Endodermal cell (in vitro differentiated cells): ENCODE results near the gene SHOC2. TPM values are rescaled to one million over a fixed set of nuclear protein-coding genes. Genes with fewer than 3 reads are reported as not detected.

Experiments used
- DNase-seq: peaks from one replicate; pipeline ENCODE4 v3.0.0-alpha.2; 2017
- H3K27ac ChIP-seq: 2 replicates; pipeline ENCODE4 v1.5.1; 2013; ENCODE audit warnings: mild to moderate bottlenecking, low read depth, low read length, moderate library complexity
- H3K27me3 ChIP-seq: 2 replicates; pipeline ENCODE4 v1.6.1; 2013; ENCODE audit warnings: mild to moderate bottlenecking, low read length, moderate library complexity; ENCODE audit not compliant: insufficient read depth, control insufficient read depth, poor library complexity, severe bottlenecking
- H3K36me3 ChIP-seq: 2 replicates; pipeline ENCODE4 v1.7.0; 2013; ENCODE audit warnings: mild to moderate bottlenecking, low read length, moderate library complexity; ENCODE audit not compliant: control insufficient read depth, insufficient read depth
- H3K4me1 ChIP-seq: one replicate; pipeline ENCODE4 v1.7.0; 2013; ENCODE audit warnings: low read length; ENCODE audit not compliant: control insufficient read depth, insufficient read depth
- H3K4me3 ChIP-seq: 2 replicates; pipeline ENCODE4 v1.5.1; 2013; ENCODE audit warnings: mild to moderate bottlenecking, low read length, moderate library complexity
- H3K9ac ChIP-seq: 2 replicates; pipeline ENCODE4 v1.6.1; 2013; ENCODE audit warnings: mild to moderate bottlenecking, low read length, moderate library complexity; ENCODE audit not compliant: poor library complexity, severe bottlenecking; ENCODE audit errors: extremely low read depth
- H3K9me3 ChIP-seq: 2 replicates; pipeline ENCODE4 v1.6.1; 2013; ENCODE audit warnings: mild to moderate bottlenecking, low read length, moderate library complexity; ENCODE audit not compliant: control insufficient read depth
- H3K27ac Mint-ChIP-seq: 2 replicates; pipeline ENCODE4 v1.8.0; 2020; ENCODE audit warnings: mixed read lengths
- H3K27me3 Mint-ChIP-seq: 2 replicates; pipeline ENCODE4 v1.8.0; 2021; ENCODE audit warnings: mild to moderate bottlenecking, mixed read lengths; ENCODE audit not compliant: insufficient read depth
- H3K36me3 Mint-ChIP-seq: 2 replicates; pipeline ENCODE4 v1.8.0; 2020; ENCODE audit warnings: low read depth, mixed read lengths
- H3K4me1 Mint-ChIP-seq: 2 replicates; pipeline ENCODE4 v1.8.0; 2020; ENCODE audit warnings: mixed read lengths
- H3K4me3 Mint-ChIP-seq: 2 replicates; pipeline ENCODE4 v1.8.0; 2020; ENCODE audit warnings: mild to moderate bottlenecking, moderate library complexity, mixed read lengths
- H3K9me3 Mint-ChIP-seq: 2 replicates; pipeline ENCODE4 v1.8.0; 2020; ENCODE audit warnings: mild to moderate bottlenecking, mixed read lengths
- CTCF ChIP-seq: fragments of 200-600 bp; sonication (generic); conservative IDR thresholded peaks from 2 replicates; pipeline ENCODE4 v1.5.0; 2021; ENCODE audit warnings: antibody characterized with exemption, mild to moderate bottlenecking
- WGBS, 2 experiments: methylation state at CpG; one replicate each; pipeline versions ENCODE4 v1.1.5 to v1.1.7; 2013; ENCODE audit warnings: missing lambda C conversion rate in 2 of 2, mixed read lengths in 1 of 2; ENCODE audit not compliant: insufficient coverage in 1 of 2, insufficient read length in 1 of 2; 5-methylcytosine and 5-hydroxymethylcytosine counted together
- microRNA-seq: library from miRNA; unstranded; fragments of <30 nt; microRNA quantifications from one replicate; pipeline ENCODE4 v1.2.0, GENCODE V29; 2020; ENCODE audit warnings: borderline microRNAs expressed
- total RNA-seq, 2 donors: library from RNA; stranded (reverse); fragmentation: NEBNext Ultra II Directional in 1 of 2; extraction: Animal tissue kit (Norgen Biotek cat#: 25700) in 1 of 2; gene quantifications; 2 replicates in 1 of 2; 3 replicates in 1 of 2; pipeline ENCODE4 v1.2.1, GENCODE V29; 2021

Gene SHOC2
- total RNA-seq, 2 donors from 2014 or later = 38.4 to 49.6 TPM

- TF ChIP-seq CTCF = no peak
- Mint-ChIP-seq H3K27ac (no peak overlapping the region), H3K9me3 (peaks cover 18% of the 10 kb centered on the region), H3K36me3 (no peaks in the 10 kb centered on the region), H3K4me3 (no peak overlapping the region), H3K27me3 (no peaks in the 10 kb centered on the region), H3K4me1 (no peaks in the 10 kb centered on the region)
- no peak for DNase-seq
- Histone ChIP-seq H3K9ac (no peak overlapping the region), H3K4me1 (no peaks in the 10 kb centered on the region), H3K9me3 (peaks cover 18% of the 10 kb centered on the region), H3K36me3 (no peaks in the 10 kb centered on the region), H3K27ac (no peak overlapping the region), H3K4me3 (no peak overlapping the region), H3K27me3 (no peaks in the 10 kb centered on the region)
- 100% methylated on average over 1 of the region's 1 CpG; no CpG with 5 or more reads in 1 of the 2 experiments for WGBS, 2 experiments
Measured at GRCh38 chr10:111057006-111057405, 137.6 kb downstream of the SHOC2 start.

Small RNA genes within 50 kb of the gene (microRNA-seq; reads per million reads assigned to microRNA genes)
- gene MIR548E = not detected

Other genes with a start within 250 kb of the SHOC2 start
- 10 to 100 TPM; 46.5 to 48.5 TPM for gene PDCD4, start 47.7 kb upstream of the SHOC2 start, total RNA-seq
- gene BBIP1, start 424 bp upstream of the SHOC2 start, total RNA-seq = 10 to 100 TPM; 27.6 to 32.8 TPM
- under 1 TPM in 1 of 2 donors, not detected in 1; 0.13 TPM for gene ADRA2A, start 157.4 kb downstream of the SHOC2 start, total RNA-seq